Measurements from ENCODE around the gene NFKB2. TPM values are rescaled to one million over a fixed set of nuclear protein-coding genes. Genes with fewer than 3 reads are reported as not detected.

Gene NFKB2
- total and polyA plus RNA-seq, 2 of the 8 experiments (the other 6 are each of a cell fraction or from before 2014, with no cell fraction given): 20.4 to 31.4 TPM

GRCh38 chr10:102402512-102402896, 7.0 kb downstream of the NFKB2 start:
- H2BK12ac ChIP-seq (ENCODE audit: low read depth, low read length): no peak overlapping the region
- no peaks in the 10 kb centered on the region for H3K9me3 ChIP-seq (ENCODE audit: insufficient read depth in 2 of 2, low read depth in 1 of 2, low read length in 1 of 2)
- H3K9ac ChIP-seq (replicated peaks in 1 of 4; ENCODE audit: extremely low read depth in 1 of 4, low read depth in 3 of 4, low read length in 3 of 4): no peak overlapping the region
- no peaks in the 10 kb centered on the region for H3K79me2 ChIP-seq (ENCODE audit: control insufficient read depth in 1 of 2, insufficient read depth in 2 of 2, low read length in 2 of 2)
- peaks cover 0 to 8% (median 4%) of the 10 kb centered on the region in 4 experiments; a peak in 6 of 7 replicates for H3K27me3 ChIP-seq (replicated peaks in 1 of 4; ENCODE audit: control insufficient read depth in 3 of 4, extremely low read depth in 1 of 4, insufficient read depth in 3 of 4, low read length in 3 of 4)
- H3K4me1 ChIP-seq (replicated peaks in 1 of 4; ENCODE audit: control insufficient read depth in 3 of 4, insufficient read depth in 4 of 4, low read length in 3 of 4): peaks cover 0 to 9% (median 4%) of the 10 kb centered on the region in 4 experiments; a peak in 4 of 7 replicates
- H4K91ac ChIP-seq (replicated peaks; ENCODE audit: insufficient read length, low read length): no peak overlapping the region
- ChIA-PET CTCF (ENCODE audit: partially characterized antibody) (interaction anchor here (0.6 to 16.4 kb wide), 15 partner anchors 7 to 237 kb away, joined by 3 to 357 read pairs (median 14); partner anchors contain the start of genes C10orf95, CUEDC2, ELOVL3 and FBXL15), POLR2A (ENCODE audit: partially characterized antibody) (interaction anchor here (0.8 to 6.1 kb wide), 5 partner anchors 8 to 281 kb away, joined by 3 to 38 read pairs (median 5); partner anchors contain the start of genes C10orf95, FBXL15 and NFKB2)
- H4K5ac ChIP-seq (ENCODE audit: insufficient read length, low read depth, low read length): no peak overlapping the region
- H3K4me2 ChIP-seq (ENCODE audit: insufficient read depth in 1 of 2, low read depth in 2 of 2, low read length in 2 of 2): no peak overlapping the region
- H2BK20ac ChIP-seq (ENCODE audit: low read length): no peak overlapping the region
- FAIRE-seq (no peak), DNase-seq (ENCODE audit: low read depth in 1 of 2, low spot score in 2 of 2) (no peak)
- H3K4me3 ChIP-seq (ENCODE audit: extremely low read depth in 1 of 4, insufficient read depth in 2 of 4, low read depth in 3 of 4, low read length in 4 of 4): no peak overlapping the region
- H4K8ac ChIP-seq (ENCODE audit: extremely low read depth, insufficient read depth, low read length): no peak overlapping the region
- H3K18ac ChIP-seq (ENCODE audit: extremely low read depth, low read length): no peak overlapping the region
- no peak overlapping the region for H3K14ac ChIP-seq (ENCODE audit: insufficient read length)
- no peaks in the 10 kb centered on the region for H3K79me1 ChIP-seq (ENCODE audit: low read depth, low read length)
- no peak overlapping the region for H2AFZ ChIP-seq (ENCODE audit: low read length)
- no peak overlapping the region for H2BK15ac ChIP-seq (ENCODE audit: low read length)
- H2AK5ac ChIP-seq (ENCODE audit: low read depth, low read length): no peak overlapping the region
- no peak overlapping the region for H3K56ac ChIP-seq (replicated peaks; ENCODE audit: insufficient read length, low read depth, low read length)
- 88% methylated on average over 5 of the region's 5 CpGs; no CpG with 5 or more reads in 1 of the 2 experiments for WGBS, 2 experiments (ENCODE audit: extremely low coverage in 1 of 2, insufficient coverage in 1 of 2, insufficient read length in 1 of 2, insufficient replicate concordance in 2 of 2, low coverage in 1 of 2, low lambda C conversion rate in 2 of 2, missing lambda C conversion rate in 1 of 2)
- H2BK120ac ChIP-seq (replicated peaks; ENCODE audit: low read depth, low read length): no peak overlapping the region
- H3K4ac ChIP-seq (replicated peaks; ENCODE audit: insufficient read length, low read depth, low read length): no peak overlapping the region
- H3K23me2 ChIP-seq (ENCODE audit: low read depth, low read length): no peaks in the 10 kb centered on the region
- no peak overlapping the region for H3K23ac ChIP-seq (ENCODE audit: insufficient read length)
- no peak overlapping the region for H3K27ac ChIP-seq (ENCODE audit: low read depth, low read length)
- peaks cover 2 to 13% (median 6%) of the 10 kb centered on the region in 4 experiments; a peak in 6 of 8 replicates for H3K36me3 ChIP-seq (ENCODE audit: control insufficient read depth in 2 of 4, insufficient read depth in 4 of 4, low read length in 3 of 4)
- no peak overlapping the region for H2BK5ac ChIP-seq (ENCODE audit: low read depth, low read length)
- peaks cover 3 to 7% of the 10 kb centered on the region in 2 experiments for H4K20me1 ChIP-seq (replicated peaks in 1 of 2; ENCODE audit: control insufficient read depth in 1 of 2, insufficient read depth in 2 of 2, low read length in 2 of 2)
- TF ChIP-seq RFX5 (IDR thresholded peaks at IDR 0.05; ENCODE audit: borderline replicate concordance, low read depth, low read length) (no peak), CBX5 (IDR thresholded peaks at IDR 0.05; ENCODE audit: low read depth, low read length) (no peak), JUN (IDR thresholded peaks at IDR 0.05; ENCODE audit: low read depth, low read length) (no peak), CBX8 (IDR thresholded peaks at IDR 0.05; ENCODE audit: borderline replicate concordance, low read depth, low read length) (no peak), CREB1 (IDR thresholded peaks at IDR 0.05) (no peak), EP300 (IDR thresholded peaks at IDR 0.05; ENCODE audit: borderline replicate concordance in 1 of 2, low read depth in 2 of 2, low read length in 2 of 2) (no peak), GTF2F1 (IDR thresholded peaks at IDR 0.05; ENCODE audit: borderline replicate concordance, low read depth, low read length) (no peak), BRCA1 (IDR thresholded peaks at IDR 0.05; ENCODE audit: low read depth, low read length) (no peak), SIRT6 (IDR thresholded peaks at IDR 0.05; ENCODE audit: low read length) (no peak), SIX5 (IDR thresholded peaks at IDR 0.05; ENCODE audit: low read depth, low read length) (no peak), BCL11A (IDR thresholded peaks at IDR 0.05; ENCODE audit: low read depth in 2 of 2, low read length in 2 of 2) (no peak), KDM1A (IDR thresholded peaks at IDR 0.05; ENCODE audit: borderline replicate concordance, low read length) (no peak), SP4 (IDR thresholded peaks at IDR 0.05; ENCODE audit: low read length) (no peak), RXRA (IDR thresholded peaks at IDR 0.05; ENCODE audit: insufficient read depth, low read depth, low read length) (no peak), JUND (IDR thresholded peaks at IDR 0.05; ENCODE audit: low read length) (no peak)
